ENCODE data around the gene SLC4A9. TPM values are rescaled to one million over a fixed set of nuclear protein-coding genes. Genes with fewer than 3 reads are reported as not detected.
"Not testable (repeated sequence)": the region's sequence is repeated elsewhere in the genome, so short reads cannot be mapped to it uniquely, and the experiment has no call there.

The SLC4A9 gene
- total and polyA plus RNA-seq, 2 donors (not counting 3 experiments of a cell fraction or from before 2014, with no cell fraction given) = not detected

- Histone ChIP-seq H4K20me1 (replicated peaks; ENCODE audit: control insufficient read depth, extremely low read depth, insufficient read depth, low read length) (no peaks in the 10 kb centered on the region), H3K4me2 (ENCODE audit: insufficient read depth, low read length) (peak overlapping the region; percentile 3), H3K9ac (replicated peaks; ENCODE audit: extremely low read depth, insufficient read depth, low read length) (no peak overlapping the region), H3K27ac (ENCODE audit: insufficient read depth, low read depth, low read length) (peak overlapping the region; percentile 64), H3K27me3 (ENCODE audit: control insufficient read depth in 2 of 2, insufficient read depth in 2 of 2, low read length in 2 of 2) (no peaks in the 10 kb centered on the region), H3K9me3 (replicated peaks; ENCODE audit: control insufficient read depth, insufficient read depth, low read length) (no peaks in the 10 kb centered on the region), H2AFZ (ENCODE audit: low read depth, low read length) (no peak overlapping the region), H3K36me3 (ENCODE audit: control insufficient read depth in 2 of 2, extremely low read depth in 1 of 2, insufficient read depth in 2 of 2, low read length in 2 of 2) (peaks cover 8 to 19% of the 10 kb centered on the region in 2 experiments), H3K79me2 (ENCODE audit: control insufficient read depth, insufficient read depth, low read length) (peaks cover 79% of the 10 kb centered on the region), H3K4me3 (replicated peaks in 1 of 3; ENCODE audit: insufficient read depth in 1 of 3, low read depth in 1 of 3, low read length in 3 of 3) (no peak overlapping the region), H3K9me1 (replicated peaks; ENCODE audit: control insufficient read depth, extremely low read depth, insufficient read depth, low read length) (peaks cover 3% of the 10 kb centered on the region), H3K4me1 (ENCODE audit: control insufficient read depth, extremely low read depth, insufficient read depth, low read length) (peaks cover 58% of the 10 kb centered on the region)
- no TSS peak for BruUV-seq (replicated peaks)
- no peak for DNase-seq (ENCODE audit: low read depth, low spot score)
- intact Hi-C loops (cut with micrococcal nuclease) = loop anchor here (1.0 kb wide), 2 partner anchors 30 to 81 kb away; no protein-coding TSS in a partner anchor
- dilution Hi-C loops (cut with MboI; ENCODE audit: extremely low pct_ligation_motif_present, low sequenced_read_pairs) = no loop called here
- ChIA-PET POLR2A (interaction anchor here (1.1 kb wide), 1 partner anchor 97 kb away, joined by 4 read pairs; no protein-coding TSS in a partner anchor), CTCF (interaction anchor here (1.3 to 16.7 kb wide), 3 partner anchors 10 to 96 kb away, joined by 3 to 1214 read pairs (median 10); no protein-coding TSS in a partner anchor)
- TF ChIP-seq MAX (IDR thresholded peaks at IDR 0.05; ENCODE audit: insufficient read depth, insufficient read length) (peak; percentile 50), JUN (IDR thresholded peaks at IDR 0.05; ENCODE audit: borderline replicate concordance, insufficient read depth, insufficient read length, low read depth) (no peak)
- no peak for FAIRE-seq
These were observed 17.7 kb upstream of the SLC4A9 start for GRCh38 chr5:140342287-140342686.

- Histone ChIP-seq H3K27me3 (ENCODE audit: control insufficient read depth in 2 of 2, insufficient read depth in 2 of 2, low read length in 2 of 2) (no peaks in the 10 kb centered on the region), H2AFZ (ENCODE audit: low read depth, low read length) (no peak overlapping the region), H4K20me1 (replicated peaks; ENCODE audit: control insufficient read depth, extremely low read depth, insufficient read depth, low read length) (no peaks in the 10 kb centered on the region), H3K9ac (replicated peaks; ENCODE audit: extremely low read depth, insufficient read depth, low read length) (no peak overlapping the region), H3K9me1 (replicated peaks; ENCODE audit: control insufficient read depth, extremely low read depth, insufficient read depth, low read length) (peaks cover 3% of the 10 kb centered on the region), H3K27ac (ENCODE audit: insufficient read depth, low read depth, low read length) (peak overlapping the region; percentile 64), H3K4me3 (replicated peaks in 1 of 3; ENCODE audit: insufficient read depth in 1 of 3, low read depth in 1 of 3, low read length in 3 of 3) (no peak overlapping the region), H3K4me2 (ENCODE audit: insufficient read depth, low read length) (peak overlapping the region; percentile 3), H3K79me2 (ENCODE audit: control insufficient read depth, insufficient read depth, low read length) (peaks cover 72% of the 10 kb centered on the region), H3K36me3 (ENCODE audit: control insufficient read depth in 2 of 2, extremely low read depth in 1 of 2, insufficient read depth in 2 of 2, low read length in 2 of 2) (peaks cover 7 to 14% of the 10 kb centered on the region in 2 experiments), H3K9me3 (replicated peaks; ENCODE audit: control insufficient read depth, insufficient read depth, low read length) (no peaks in the 10 kb centered on the region), H3K4me1 (ENCODE audit: control insufficient read depth, extremely low read depth, insufficient read depth, low read length) (peaks cover 57% of the 10 kb centered on the region)
- intact Hi-C loops (cut with micrococcal nuclease) = loop anchor here (1.0 kb wide), 2 partner anchors 31 to 82 kb away; no protein-coding TSS in a partner anchor
- no peak for FAIRE-seq
- dilution Hi-C loops (cut with MboI; ENCODE audit: extremely low pct_ligation_motif_present, low sequenced_read_pairs) = no loop called here
- ChIA-PET CTCF (interaction anchor here (1.3 to 16.7 kb wide), 3 partner anchors 20 to 97 kb away, joined by 3 to 1214 read pairs (median 39); no protein-coding TSS in a partner anchor), POLR2A (interaction anchor here (0.7 to 1.1 kb wide), 2 partner anchors 20 to 97 kb away, joined by 3 to 4 read pairs; no protein-coding TSS in a partner anchor)
- TSS peak; percentile 38 for BruUV-seq (replicated peaks)
- no peak for DNase-seq (ENCODE audit: low read depth, low spot score)
- TF ChIP-seq JUN (IDR thresholded peaks at IDR 0.05; ENCODE audit: borderline replicate concordance, insufficient read depth, insufficient read length, low read depth) (no peak), POLR2A (IDR thresholded peaks at IDR 0.05; ENCODE audit: low read depth, low read length) (no peak), MYC (IDR thresholded peaks at IDR 0.05; ENCODE audit: low read depth, low read length) (no peak), MAX (IDR thresholded peaks at IDR 0.05; ENCODE audit: insufficient read depth, insufficient read length) (no peak), FOS (IDR thresholded peaks at IDR 0.05; ENCODE audit: borderline replicate concordance, insufficient read depth, low read length) (no peak), GATA2 (IDR thresholded peaks at IDR 0.05; ENCODE audit: insufficient read depth, insufficient read length, low read depth, low read length) (no peak), POLR2AphosphoS5 (IDR thresholded peaks at IDR 0.05; ENCODE audit: insufficient read depth, low read depth, low read length) (peak; percentile 16), EZH2 (IDR thresholded peaks at IDR 0.05; ENCODE audit: borderline replicate concordance, low read depth, low read length, severe bottlenecking) (no peak)
These were observed 17.1 kb upstream of the SLC4A9 start for GRCh38 chr5:140342896-140343295.

GRCh38 chr5:140343849-140344248 is 16.1 kb upstream of the SLC4A9 start:
- H3K9me1 ChIP-seq (replicated peaks; ENCODE audit: control insufficient read depth, extremely low read depth, insufficient read depth, low read length); H4K20me1 ChIP-seq (replicated peaks; ENCODE audit: control insufficient read depth, extremely low read depth, insufficient read depth, low read length); DNase-seq (ENCODE audit: low read depth, low spot score); dilution Hi-C loops (cut with MboI; ENCODE audit: extremely low pct_ligation_motif_present, low sequenced_read_pairs); H3K4me2 ChIP-seq (ENCODE audit: insufficient read depth, low read length); H2AFZ ChIP-seq (ENCODE audit: low read depth, low read length); intact Hi-C loops (cut with micrococcal nuclease); H3K4me3 ChIP-seq (replicated peaks in 1 of 3; ENCODE audit: insufficient read depth in 1 of 3, low read depth in 1 of 3, low read length in 3 of 3); H3K9me3 ChIP-seq (replicated peaks; ENCODE audit: control insufficient read depth, insufficient read depth, low read length); H3K27me3 ChIP-seq (ENCODE audit: control insufficient read depth in 2 of 2, insufficient read depth in 2 of 2, low read length in 2 of 2); H3K9ac ChIP-seq (replicated peaks; ENCODE audit: extremely low read depth, insufficient read depth, low read length); BruUV-seq (replicated peaks); FAIRE-seq: not testable (repeated sequence)
- ChIA-PET CTCF (interaction anchor here (0.7 to 16.7 kb wide), 7 partner anchors 15 to 98 kb away, joined by 3 to 1214 read pairs (median 39); no protein-coding TSS in a partner anchor), POLR2A (interaction anchor here (3.5 kb wide), 1 partner anchor 32 kb away, joined by 33 read pairs; no protein-coding TSS in a partner anchor)
- Histone ChIP-seq H3K79me2 (ENCODE audit: control insufficient read depth, insufficient read depth, low read length) (peaks cover 63% of the 10 kb centered on the region), H3K36me3 (ENCODE audit: control insufficient read depth in 2 of 2, extremely low read depth in 1 of 2, insufficient read depth in 2 of 2, low read length in 2 of 2) (peaks cover 4 to 14% of the 10 kb centered on the region in 2 experiments), H3K27ac (ENCODE audit: insufficient read depth, low read depth, low read length) (peak overlapping the region; percentile 81), H3K4me1 (ENCODE audit: control insufficient read depth, extremely low read depth, insufficient read depth, low read length) (peaks cover 55% of the 10 kb centered on the region)
